GM15510 (cell line): ENCODE data around the gene MEIKIN.

Source experiments
- POLR2A ChIP-seq: IDR thresholded peaks from 3 replicates; pipeline ENCODE4 v1.6.1; 2011; ENCODE audit warnings: borderline replicate concordance; ENCODE audit not compliant: insufficient read length; ENCODE audit errors: extremely low read depth

MEIKIN gene

GRCh38 chr5:131979816-131980215 is 34.4 kb upstream of the MEIKIN start:
- TF ChIP-seq POLR2A, result no peak

GRCh38 chr5:131977212-131977604 is 31.7 kb upstream of the MEIKIN start:
- no peak for TF ChIP-seq POLR2A

GRCh38 chr5:131976414-131977211 is 31.1 kb upstream of the MEIKIN start:
- TF ChIP-seq POLR2A, result no peak

- no peak for TF ChIP-seq POLR2A
These were observed 29.7 kb upstream of the MEIKIN start for GRCh38 chr5:131974956-131975726.

- TF ChIP-seq POLR2A, result no peak
These were observed 29.1 kb upstream of the MEIKIN start for GRCh38 chr5:131974622-131974955.

GRCh38 chr5:131974016-131974415 is 28.6 kb upstream of the MEIKIN start:
- no peak for TF ChIP-seq POLR2A

- no peak for TF ChIP-seq POLR2A
These were observed 27.7 kb upstream of the MEIKIN start for GRCh38 chr5:131973089-131973712.

- TF ChIP-seq POLR2A, result no peak
These were observed 23.0 kb upstream of the MEIKIN start for GRCh38 chr5:131968396-131968954.

- no peak for TF ChIP-seq POLR2A
These were observed 21.1 kb upstream of the MEIKIN start for GRCh38 chr5:131966551-131966950.

GRCh38 chr5:131965826-131966415 is 20.5 kb upstream of the MEIKIN start:
- TF ChIP-seq POLR2A, result no peak

- no peak for TF ChIP-seq POLR2A
These were observed 14.4 kb upstream of the MEIKIN start for GRCh38 chr5:131959906-131960305.

GRCh38 chr5:131959136-131959535 is 13.7 kb upstream of the MEIKIN start:
- no peak for TF ChIP-seq POLR2A

GRCh38 chr5:131957721-131958441 is 12.4 kb upstream of the MEIKIN start:
- TF ChIP-seq POLR2A, result no peak

- no peak for TF ChIP-seq POLR2A
These were observed 8.5 kb upstream of the MEIKIN start for GRCh38 chr5:131953969-131954368.
